GM19455 (cell line): Measurements from ENCODE around the gene GTF3C2.
"Not testable (repeated sequence)": the region's sequence is repeated elsewhere in the genome, so short reads cannot be mapped to it uniquely, and the experiment has no call there.

Experiments
- ATAC-seq: cut with Tn5 transposase; IDR thresholded peaks from one replicate; pipeline ENCODE4 v1.9.1; 2021; ENCODE audit not compliant: unreplicated experiment

Gene GTF3C2

DNA sequence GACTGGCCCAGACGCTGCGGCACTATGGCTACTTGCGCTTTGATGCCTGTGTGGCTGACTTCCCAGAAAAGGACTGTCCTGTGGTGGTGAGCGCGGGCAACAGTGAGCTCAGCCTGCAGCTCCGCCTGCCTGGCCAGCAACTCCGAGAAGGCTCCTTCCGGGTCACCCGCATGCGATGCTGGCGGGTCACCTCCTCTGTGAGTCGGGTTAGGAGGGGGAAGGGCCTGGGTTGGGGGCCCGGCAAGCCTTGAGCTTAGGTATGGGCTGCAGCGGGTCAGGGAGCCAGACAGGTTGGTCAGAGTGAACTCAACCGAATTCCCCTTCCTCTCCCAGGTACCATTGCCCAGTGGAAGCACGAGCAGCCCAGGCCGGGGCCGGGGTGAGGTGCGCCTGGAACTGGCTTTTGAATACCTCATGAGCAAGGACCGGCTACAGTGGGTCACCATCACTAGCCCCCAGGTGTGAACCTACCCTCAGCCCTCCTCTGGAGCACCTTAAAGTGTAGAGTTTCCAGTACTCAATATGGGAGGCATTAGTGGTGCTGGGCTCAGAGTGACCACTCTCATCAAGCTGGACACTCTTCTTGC, 19.0 kb upstream of the GTF3C2 start:
- no peak for ATAC-seq

DNA sequence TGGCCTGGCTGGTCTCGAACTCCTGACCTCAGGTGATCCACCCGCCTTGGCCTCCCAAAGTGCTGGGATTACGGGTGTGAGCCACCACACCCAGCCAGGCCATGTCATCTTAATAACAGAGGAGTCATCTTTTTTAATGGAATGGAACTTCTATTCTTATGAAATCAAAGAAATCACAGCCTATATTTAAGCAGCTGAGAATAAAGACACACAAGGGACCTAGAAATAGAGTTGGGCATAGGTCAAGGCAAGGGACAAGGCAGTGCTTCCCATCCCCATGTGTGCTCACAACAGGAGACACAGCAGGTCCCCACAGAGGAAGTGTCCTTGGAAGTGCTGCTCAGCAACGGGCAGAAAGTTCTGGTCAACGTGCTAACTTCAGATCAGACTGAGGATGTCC, 17.0 kb upstream of the GTF3C2 start:
- no peak for ATAC-seq

GRCh38 chr2:27372937-27373336, 16.4 kb upstream of the GTF3C2 start:
- no peak for ATAC-seq

DNA sequence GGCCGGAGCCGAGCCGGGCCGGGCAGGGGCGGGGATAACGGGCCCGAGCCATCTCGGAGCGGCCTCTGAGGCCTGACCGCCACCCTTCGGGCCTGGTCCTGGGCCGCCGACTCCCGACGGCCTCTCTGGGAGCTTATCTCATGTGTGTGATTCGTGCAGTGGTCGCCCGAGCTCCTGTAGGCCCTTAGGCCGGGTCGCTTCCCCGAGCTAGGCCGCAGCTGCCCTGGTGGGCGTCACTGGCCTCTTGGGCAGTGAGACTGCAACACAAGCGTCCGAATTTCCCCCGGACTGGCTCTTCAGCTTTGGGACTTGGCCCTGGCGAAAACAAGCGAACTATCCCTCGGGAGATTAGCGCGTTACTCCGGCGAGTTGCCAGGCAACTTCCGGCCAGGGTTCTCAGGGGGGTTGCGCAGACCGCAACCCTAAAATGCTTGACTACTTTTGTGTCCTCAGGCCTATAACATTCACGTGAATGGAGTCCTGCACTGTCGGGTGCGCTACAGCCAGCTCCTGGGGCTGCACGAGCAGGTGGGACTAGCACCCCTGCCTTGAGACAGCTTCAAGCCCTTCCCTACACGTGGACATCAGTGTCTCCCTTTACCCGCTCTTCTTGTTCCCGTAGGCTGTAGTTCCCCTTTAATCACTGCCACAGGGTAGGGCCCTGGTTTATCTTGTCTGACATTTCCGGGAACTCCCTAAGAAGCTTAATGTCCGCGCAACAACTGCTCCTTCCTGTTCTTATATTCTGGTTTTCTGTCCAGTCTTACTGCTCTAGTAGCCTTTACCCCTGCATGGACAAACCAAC, 14.5 kb upstream of the GTF3C2 start:
- ATAC-seq, result peak; percentile 38

DNA sequence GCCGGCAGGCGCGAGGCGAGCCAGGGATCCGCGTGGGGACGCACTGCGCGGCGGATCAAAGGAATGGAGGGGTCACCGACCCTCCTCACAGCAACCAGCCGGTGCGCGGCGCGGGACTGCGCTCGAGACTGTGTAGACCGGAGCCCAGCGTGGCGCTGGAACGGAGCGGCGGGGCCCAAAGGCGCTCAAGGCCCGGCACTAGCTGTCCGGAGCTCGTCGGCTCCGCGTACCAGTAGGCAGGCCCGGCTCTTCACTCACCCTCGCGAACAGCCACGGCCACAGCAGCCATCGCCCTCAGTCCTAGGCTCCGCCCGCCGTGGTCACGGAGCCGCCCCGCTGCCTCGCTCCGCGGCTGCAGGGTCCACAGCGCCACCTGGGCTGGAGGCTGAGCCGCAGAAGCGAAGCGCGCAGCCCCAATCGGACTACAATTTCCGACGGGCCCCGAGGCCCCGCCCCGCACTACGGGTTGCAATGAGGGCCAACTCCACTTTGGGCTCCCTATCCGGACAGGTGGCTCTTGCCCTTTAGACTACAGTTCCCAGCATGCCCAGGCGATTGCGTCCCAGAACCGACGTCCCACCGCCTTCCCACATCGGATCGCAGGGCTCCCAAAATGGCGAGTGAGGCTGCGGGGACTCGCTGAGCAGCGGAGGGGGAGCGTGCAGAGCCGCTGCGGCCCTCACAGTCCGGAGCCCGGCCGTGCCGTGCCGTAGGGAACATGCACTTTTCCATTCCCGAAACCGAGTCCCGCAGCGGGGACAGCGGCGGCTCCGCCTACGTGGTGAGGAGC, 13.7 kb upstream of the GTF3C2 start, which contains the start of the genes EIF2B4 and SNX17:
TSS of gene EIF2B4 (minus strand) at position 313 of the 790 bp plus-strand sequence. CDS start at position 289, 24 bp downstream.
TSS of gene SNX17 (plus strand) at position 591 of the 790 bp plus-strand sequence. CDS start at position 719, 128 bp downstream.
- peak; percentile 88 for ATAC-seq

DNA sequence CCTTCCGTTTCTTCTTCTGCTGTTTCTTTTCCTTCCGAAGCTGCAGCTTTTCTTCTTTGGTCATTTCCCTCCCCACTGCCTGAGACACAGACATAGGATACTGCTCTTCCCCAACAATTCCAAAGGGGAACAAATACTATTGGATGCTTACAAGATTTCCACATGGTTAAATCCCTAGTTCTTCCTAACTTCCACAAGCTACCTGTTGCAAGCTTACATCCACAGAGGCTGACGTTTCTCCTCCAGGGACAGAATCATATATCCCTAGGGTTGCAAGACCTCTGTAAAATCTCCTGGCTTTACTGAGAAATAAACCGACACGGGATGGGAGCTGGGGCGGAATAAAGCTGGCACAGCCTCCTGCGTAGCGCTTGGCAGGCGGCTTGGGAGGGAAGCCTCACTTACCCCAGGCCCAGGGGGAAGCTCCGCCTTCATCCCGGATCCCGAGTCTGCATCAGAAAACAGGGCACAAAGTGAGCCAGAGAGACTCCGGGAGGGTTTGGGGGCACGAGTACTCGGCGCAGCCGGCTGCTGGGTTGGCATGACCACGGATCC, 13.0 kb upstream of the GTF3C2 start:
- ATAC-seq, result peak; percentile 16

GRCh38 chr2:27363933-27364332, 7.4 kb upstream of the GTF3C2 start:
- ATAC-seq, result no peak

GRCh38 chr2:27362678-27363420, 6.3 kb upstream of the GTF3C2 start:
- ATAC-seq, result no peak

- peak; percentile 33 for ATAC-seq
Measured at GRCh38 chr2:27356056-27356381, 545 bp downstream of the GTF3C2 start.

GRCh38 chr2:27354597-27354927, 2.0 kb downstream of the GTF3C2 start:
- ATAC-seq, result no peak

GRCh38 chr2:27353762-27354596, 2.6 kb downstream of the GTF3C2 start:
- ATAC-seq, result no peak

GRCh38 chr2:27353386-27353761, 3.2 kb downstream of the GTF3C2 start:
- ATAC-seq, result not testable (repeated sequence)

DNA sequence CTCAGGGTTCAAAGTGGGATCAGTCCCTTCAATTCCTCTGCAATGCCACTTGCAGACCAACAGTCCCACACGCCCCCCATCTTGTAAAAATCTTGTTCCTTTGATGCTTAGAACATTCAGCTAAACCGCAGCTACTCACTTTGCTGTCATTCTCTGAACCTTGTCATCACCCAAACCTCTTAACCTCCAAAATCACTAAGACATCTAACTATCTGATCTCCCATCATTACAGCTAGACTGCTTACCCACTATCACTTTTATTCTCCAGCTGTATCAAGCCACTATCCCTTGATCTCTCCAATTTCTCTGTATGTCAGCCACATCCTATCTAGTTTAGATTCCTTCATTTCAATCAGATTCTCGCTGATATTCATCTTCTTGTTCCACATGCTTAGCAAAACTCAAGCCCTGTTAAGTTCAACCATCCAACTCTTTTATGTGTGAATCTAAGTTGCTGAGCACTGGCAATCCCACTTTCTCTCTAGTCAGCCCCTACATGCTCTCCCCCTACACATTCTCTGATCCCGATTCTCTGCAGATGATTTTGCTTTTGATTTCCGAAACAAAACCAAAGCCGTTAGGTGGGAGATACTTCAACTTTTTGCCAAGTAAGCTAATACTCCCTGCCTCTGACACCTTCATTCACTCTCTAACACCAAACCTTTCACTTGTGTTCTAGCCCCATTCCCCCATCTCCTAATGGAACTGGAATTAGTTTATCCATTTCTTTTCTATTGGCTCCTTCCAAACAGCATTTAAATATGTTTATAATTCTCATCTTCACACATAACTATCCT, 4.6 kb downstream of the GTF3C2 start:
- no peak for ATAC-seq

DNA sequence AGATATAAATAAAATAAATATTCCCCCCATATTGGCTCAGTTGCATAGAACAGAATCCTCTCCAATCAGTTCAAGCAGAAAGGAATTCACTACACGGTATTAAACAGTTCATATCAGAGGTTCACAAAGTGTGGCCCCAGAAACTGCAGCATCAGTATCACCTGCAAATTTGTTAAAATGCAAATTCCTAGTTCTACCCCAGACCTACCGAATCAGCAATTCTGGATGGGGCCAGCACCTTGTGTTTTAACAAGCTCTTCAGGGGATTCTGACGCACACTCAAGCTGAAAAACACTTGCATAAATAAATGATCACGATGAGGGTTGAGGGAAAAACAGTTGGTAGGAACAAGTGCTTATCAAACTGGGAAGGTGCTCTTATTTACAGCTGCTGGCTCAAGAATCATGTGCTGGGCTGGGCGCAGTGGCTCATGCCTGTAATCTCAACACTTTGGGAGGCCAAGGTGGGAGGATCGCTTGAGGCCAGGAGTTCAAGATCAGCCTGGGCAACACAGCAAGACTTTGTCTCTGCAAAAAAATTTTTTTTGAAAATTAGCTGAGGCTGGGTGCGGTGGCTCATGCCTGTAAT, 6.4 kb downstream of the GTF3C2 start:
- no peak for ATAC-seq

- ATAC-seq, result no peak
Measured at GRCh38 chr2:27347641-27348040, 8.9 kb downstream of the GTF3C2 start.

DNA sequence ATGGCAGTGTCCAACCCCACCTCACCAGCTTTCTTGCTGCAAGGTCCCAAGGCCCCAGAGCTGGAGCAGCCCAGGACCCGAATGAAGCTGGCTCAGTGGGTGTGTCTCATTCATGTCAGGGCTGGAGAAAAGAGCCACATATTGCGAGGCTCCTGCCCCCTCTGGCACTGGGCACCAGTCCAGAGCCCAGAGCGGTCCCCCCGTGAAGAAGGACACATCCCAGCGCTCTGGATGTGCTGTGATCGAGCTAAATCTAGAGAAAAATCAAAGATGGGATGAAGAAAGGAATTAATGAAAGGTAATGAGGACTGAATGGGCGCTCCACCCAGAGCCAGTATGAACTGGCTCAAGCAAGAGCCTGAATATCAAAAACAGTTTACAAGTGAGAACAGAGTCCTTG, 20.4 kb downstream of the GTF3C2 start:
- no peak for ATAC-seq

GRCh38 chr2:27335311-27335710, 21.3 kb downstream of the GTF3C2 start:
- no peak for ATAC-seq

- ATAC-seq, result no peak
Measured at GRCh38 chr2:27324720-27325119, 31.8 kb downstream of the GTF3C2 start.
